ENCODE results near the gene MOB2. TPM values are rescaled to one million over a fixed set of nuclear protein-coding genes. Genes with fewer than 3 reads are reported as not detected.

The MOB2 gene
- total and polyA plus RNA-seq, 4 donors, result 8.3 to 18.5 (median 14.8) TPM

DNA sequence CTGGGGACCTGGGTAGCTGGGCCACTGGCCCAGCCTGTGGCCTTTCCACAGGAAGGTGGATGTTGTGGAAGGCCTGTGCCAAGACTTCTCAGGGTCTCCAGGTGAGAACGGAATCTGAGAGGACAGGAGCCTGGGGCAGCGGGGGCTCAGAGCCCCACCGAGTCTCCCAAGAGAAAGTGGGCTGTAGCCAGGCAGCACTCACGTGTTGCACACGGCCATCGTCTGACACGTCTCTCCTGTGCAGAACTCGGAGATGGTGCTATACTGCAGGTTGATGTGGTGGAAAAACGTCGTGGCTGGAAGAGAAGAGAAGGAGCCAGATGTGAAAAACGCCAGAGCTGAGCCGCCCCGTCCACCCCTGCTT, 6.4 kb downstream of the MOB2 start:
- peaks cover 0 to 2% (median 0%) of the 10 kb centered on the region in 4 donors for H3K4me1 ChIP-seq (ENCODE audit: control insufficient read depth in 4 of 4, insufficient read depth in 4 of 4, low read length in 3 of 4)
- no peaks in the 10 kb centered on the region for H3K9me3 ChIP-seq (ENCODE audit: control insufficient read depth in 4 of 4, low read length in 3 of 4)
- H3K4me3 ChIP-seq (ENCODE audit: low read depth in 1 of 3, low read length in 3 of 3), result no peak overlapping the region
- H3K9ac ChIP-seq (ENCODE audit: low read depth in 1 of 2, low read length in 2 of 2), result no peak overlapping the region
- TF ChIP-seq EGR1 (IDR thresholded peaks at IDR 0.05; ENCODE audit: low read depth in 2 of 2) (no peak), GABPA (IDR thresholded peaks at IDR 0.05 in 1 of 2, conservative IDR thresholded peaks at IDR 0.05 in 1 of 2) (no peak), RXRA (IDR thresholded peaks at IDR 0.05) (no peak), SP1 (IDR thresholded peaks at IDR 0.05) (no peak), HNF4A (conservative IDR thresholded peaks at IDR 0.05) (no peak), YY1 (IDR thresholded peaks at IDR 0.05) (no peak), TAF1 (conservative IDR thresholded peaks at IDR 0.05) (no peak), FOXA2 (IDR thresholded peaks at IDR 0.05) (no peak), FOXA1 (IDR thresholded peaks at IDR 0.05) (no peak)
- TF ChIP-seq, protein P1, sequence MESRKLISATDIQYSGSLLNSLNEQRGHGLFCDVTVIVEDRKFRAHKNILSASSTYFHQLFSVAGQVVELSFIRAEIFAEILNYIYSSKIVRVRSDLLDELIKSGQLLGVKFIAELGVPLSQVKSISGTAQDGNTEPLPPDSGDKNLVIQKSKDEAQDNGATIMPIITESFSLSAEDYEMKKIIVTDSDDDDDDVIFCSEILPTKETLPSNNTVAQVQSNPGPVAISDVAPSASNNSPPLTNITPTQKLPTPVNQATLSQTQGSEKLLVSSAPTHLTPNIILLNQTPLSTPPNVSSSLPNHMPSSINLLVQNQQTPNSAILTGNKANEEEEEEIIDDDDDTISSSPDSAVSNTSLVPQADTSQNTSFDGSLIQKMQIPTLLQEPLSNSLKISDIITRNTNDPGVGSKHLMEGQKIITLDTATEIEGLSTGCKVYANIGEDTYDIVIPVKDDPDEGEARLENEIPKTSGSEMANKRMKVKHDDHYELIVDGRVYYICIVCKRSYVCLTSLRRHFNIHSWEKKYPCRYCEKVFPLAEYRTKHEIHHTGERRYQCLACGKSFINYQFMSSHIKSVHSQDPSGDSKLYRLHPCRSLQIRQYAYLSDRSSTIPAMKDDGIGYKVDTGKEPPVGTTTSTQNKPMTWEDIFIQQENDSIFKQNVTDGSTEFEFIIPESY (IDR thresholded peaks at IDR 0.05), result no peak
- TF ChIP-seq, protein P2, sequence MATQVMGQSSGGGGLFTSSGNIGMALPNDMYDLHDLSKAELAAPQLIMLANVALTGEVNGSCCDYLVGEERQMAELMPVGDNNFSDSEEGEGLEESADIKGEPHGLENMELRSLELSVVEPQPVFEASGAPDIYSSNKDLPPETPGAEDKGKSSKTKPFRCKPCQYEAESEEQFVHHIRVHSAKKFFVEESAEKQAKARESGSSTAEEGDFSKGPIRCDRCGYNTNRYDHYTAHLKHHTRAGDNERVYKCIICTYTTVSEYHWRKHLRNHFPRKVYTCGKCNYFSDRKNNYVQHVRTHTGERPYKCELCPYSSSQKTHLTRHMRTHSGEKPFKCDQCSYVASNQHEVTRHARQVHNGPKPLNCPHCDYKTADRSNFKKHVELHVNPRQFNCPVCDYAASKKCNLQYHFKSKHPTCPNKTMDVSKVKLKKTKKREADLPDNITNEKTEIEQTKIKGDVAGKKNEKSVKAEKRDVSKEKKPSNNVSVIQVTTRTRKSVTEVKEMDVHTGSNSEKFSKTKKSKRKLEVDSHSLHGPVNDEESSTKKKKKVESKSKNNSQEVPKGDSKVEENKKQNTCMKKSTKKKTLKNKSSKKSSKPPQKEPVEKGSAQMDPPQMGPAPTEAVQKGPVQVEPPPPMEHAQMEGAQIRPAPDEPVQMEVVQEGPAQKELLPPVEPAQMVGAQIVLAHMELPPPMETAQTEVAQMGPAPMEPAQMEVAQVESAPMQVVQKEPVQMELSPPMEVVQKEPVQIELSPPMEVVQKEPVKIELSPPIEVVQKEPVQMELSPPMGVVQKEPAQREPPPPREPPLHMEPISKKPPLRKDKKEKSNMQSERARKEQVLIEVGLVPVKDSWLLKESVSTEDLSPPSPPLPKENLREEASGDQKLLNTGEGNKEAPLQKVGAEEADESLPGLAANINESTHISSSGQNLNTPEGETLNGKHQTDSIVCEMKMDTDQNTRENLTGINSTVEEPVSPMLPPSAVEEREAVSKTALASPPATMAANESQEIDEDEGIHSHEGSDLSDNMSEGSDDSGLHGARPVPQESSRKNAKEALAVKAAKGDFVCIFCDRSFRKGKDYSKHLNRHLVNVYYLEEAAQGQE (IDR thresholded peaks at IDR 0.05), result no peak
- TF ChIP-seq, protein P3, sequence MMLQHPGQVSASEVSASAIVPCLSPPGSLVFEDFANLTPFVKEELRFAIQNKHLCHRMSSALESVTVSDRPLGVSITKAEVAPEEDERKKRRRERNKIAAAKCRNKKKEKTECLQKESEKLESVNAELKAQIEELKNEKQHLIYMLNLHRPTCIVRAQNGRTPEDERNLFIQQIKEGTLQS (IDR thresholded peaks at IDR 0.05), result no peak
- TF ChIP-seq, protein P4, sequence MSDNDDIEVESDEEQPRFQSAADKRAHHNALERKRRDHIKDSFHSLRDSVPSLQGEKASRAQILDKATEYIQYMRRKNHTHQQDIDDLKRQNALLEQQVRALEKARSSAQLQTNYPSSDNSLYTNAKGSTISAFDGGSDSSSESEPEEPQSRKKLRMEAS (IDR thresholded peaks at IDR 0.05), result no peak
- H3K27ac ChIP-seq (ENCODE audit: low read depth in 1 of 2, low read length in 2 of 2), result no peak overlapping the region
- H3K36me3 ChIP-seq (ENCODE audit: control insufficient read depth in 4 of 4, insufficient read depth in 3 of 4, low read depth in 1 of 4, low read length in 3 of 4), result peaks cover 10 to 44% (median 17%) of the 10 kb centered on the region in 4 donors
- H3K27me3 ChIP-seq (ENCODE audit: control insufficient read depth in 4 of 4, insufficient read depth in 4 of 4, low read length in 3 of 4), result no peaks in the 10 kb centered on the region
- DNase-seq (ENCODE audit: low spot score), result no peak
- 88% methylated on average over 13 of the region's 13 CpGs for WGBS

DNA sequence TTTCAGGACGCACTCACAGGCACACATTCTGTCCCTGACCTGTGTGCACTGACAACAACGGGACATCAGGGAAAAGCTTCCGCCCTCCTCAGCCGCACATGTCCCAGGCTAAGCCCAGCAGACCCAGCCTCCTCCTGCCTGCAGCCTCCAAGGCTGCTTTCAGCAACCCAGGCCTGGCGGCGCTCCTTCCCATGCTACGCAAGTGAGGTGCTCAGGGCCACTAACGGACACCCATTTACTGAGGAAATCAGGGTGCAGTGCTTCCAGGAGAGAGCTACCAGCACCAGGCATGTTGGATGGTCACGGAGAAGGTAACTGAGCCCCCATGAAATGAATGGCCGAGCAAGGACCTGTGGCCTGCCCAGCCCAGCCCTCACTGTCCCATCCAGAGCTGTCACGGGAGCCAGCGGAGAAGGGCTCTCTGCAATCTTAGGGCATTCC, 6.9 kb downstream of the MOB2 start:
- H3K4me1 ChIP-seq (ENCODE audit: control insufficient read depth in 4 of 4, insufficient read depth in 4 of 4, low read length in 3 of 4), result peaks cover 0 to 2% (median 0%) of the 10 kb centered on the region in 4 donors
- WGBS, result 94% methylated on average over 12 of the region's 12 CpGs

More for the DNA sequence above, 6.9 kb downstream of the MOB2 start:
- Histone ChIP-seq H3K4me3 (ENCODE audit: low read depth in 1 of 3, low read length in 3 of 3) (no peak overlapping the region), H3K9ac (ENCODE audit: low read depth in 1 of 2, low read length in 2 of 2) (no peak overlapping the region), H3K36me3 (ENCODE audit: control insufficient read depth in 4 of 4, insufficient read depth in 3 of 4, low read depth in 1 of 4, low read length in 3 of 4) (peaks cover 10 to 47% (median 18%) of the 10 kb centered on the region in 4 donors), H3K27ac (ENCODE audit: low read depth in 1 of 2, low read length in 2 of 2) (no peak overlapping the region), H3K27me3 (ENCODE audit: control insufficient read depth in 4 of 4, insufficient read depth in 4 of 4, low read length in 3 of 4) (no peaks in the 10 kb centered on the region), H3K9me3 (ENCODE audit: control insufficient read depth in 4 of 4, low read length in 3 of 4) (no peaks in the 10 kb centered on the region)
- TF ChIP-seq TAF1 (conservative IDR thresholded peaks at IDR 0.05) (no peak), GABPA (IDR thresholded peaks at IDR 0.05 in 1 of 2, conservative IDR thresholded peaks at IDR 0.05 in 1 of 2) (no peak), RAD21 (IDR thresholded peaks at IDR 0.05) (no peak), EGR1 (IDR thresholded peaks at IDR 0.05; ENCODE audit: low read depth in 2 of 2) (no peak), RXRA (IDR thresholded peaks at IDR 0.05) (no peak), JUND (IDR thresholded peaks at IDR 0.05) (no peak), FOXA1 (IDR thresholded peaks at IDR 0.05) (no peak), FOXA2 (IDR thresholded peaks at IDR 0.05) (no peak), YY1 (IDR thresholded peaks at IDR 0.05) (no peak), HNF4G (IDR thresholded peaks at IDR 0.05) (no peak)
- TF ChIP-seq, protein P1 (IDR thresholded peaks at IDR 0.05), result no peak
- TF ChIP-seq, protein P4 (IDR thresholded peaks at IDR 0.05), result no peak
- TF ChIP-seq, protein P5, sequence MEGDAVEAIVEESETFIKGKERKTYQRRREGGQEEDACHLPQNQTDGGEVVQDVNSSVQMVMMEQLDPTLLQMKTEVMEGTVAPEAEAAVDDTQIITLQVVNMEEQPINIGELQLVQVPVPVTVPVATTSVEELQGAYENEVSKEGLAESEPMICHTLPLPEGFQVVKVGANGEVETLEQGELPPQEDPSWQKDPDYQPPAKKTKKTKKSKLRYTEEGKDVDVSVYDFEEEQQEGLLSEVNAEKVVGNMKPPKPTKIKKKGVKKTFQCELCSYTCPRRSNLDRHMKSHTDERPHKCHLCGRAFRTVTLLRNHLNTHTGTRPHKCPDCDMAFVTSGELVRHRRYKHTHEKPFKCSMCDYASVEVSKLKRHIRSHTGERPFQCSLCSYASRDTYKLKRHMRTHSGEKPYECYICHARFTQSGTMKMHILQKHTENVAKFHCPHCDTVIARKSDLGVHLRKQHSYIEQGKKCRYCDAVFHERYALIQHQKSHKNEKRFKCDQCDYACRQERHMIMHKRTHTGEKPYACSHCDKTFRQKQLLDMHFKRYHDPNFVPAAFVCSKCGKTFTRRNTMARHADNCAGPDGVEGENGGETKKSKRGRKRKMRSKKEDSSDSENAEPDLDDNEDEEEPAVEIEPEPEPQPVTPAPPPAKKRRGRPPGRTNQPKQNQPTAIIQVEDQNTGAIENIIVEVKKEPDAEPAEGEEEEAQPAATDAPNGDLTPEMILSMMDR (IDR thresholded peaks at IDR 0.05; ENCODE audit: low read depth, low read length, missing input control), result no peak
- TF ChIP-seq, protein P3 (IDR thresholded peaks at IDR 0.05), result no peak
- DNase-seq (ENCODE audit: low spot score), result no peak

Data from liver (tissue), 9 donors.